ENCODE results near the gene FOXP1. TPM values are rescaled to one million over a fixed set of nuclear protein-coding genes. Genes with fewer than 3 reads are reported as not detected.

FOXP1 gene
- total RNA-seq, 1 donor from 2014 or later = 27.3 TPM

DNA sequence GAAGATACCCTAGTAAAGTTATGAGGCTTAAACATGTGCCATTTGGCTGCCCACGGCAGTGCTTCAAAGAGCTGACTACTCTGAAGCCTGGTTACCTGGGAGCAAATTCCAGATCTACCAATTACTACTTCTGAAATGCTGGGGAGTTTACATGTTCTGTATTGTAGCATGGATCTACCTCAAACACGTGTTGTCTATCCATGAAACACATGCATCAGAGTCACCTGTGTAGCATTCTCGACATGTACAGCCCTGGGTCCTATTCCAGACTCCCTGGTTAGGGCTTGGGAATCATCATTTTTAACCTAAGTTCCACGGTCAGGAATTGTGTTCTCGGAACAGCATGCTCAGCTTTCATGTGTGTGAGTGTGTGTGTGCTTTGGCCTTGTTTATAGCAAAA, 671.8 kb downstream of the FOXP1 start:
- TF ChIP-seq, protein P1, sequence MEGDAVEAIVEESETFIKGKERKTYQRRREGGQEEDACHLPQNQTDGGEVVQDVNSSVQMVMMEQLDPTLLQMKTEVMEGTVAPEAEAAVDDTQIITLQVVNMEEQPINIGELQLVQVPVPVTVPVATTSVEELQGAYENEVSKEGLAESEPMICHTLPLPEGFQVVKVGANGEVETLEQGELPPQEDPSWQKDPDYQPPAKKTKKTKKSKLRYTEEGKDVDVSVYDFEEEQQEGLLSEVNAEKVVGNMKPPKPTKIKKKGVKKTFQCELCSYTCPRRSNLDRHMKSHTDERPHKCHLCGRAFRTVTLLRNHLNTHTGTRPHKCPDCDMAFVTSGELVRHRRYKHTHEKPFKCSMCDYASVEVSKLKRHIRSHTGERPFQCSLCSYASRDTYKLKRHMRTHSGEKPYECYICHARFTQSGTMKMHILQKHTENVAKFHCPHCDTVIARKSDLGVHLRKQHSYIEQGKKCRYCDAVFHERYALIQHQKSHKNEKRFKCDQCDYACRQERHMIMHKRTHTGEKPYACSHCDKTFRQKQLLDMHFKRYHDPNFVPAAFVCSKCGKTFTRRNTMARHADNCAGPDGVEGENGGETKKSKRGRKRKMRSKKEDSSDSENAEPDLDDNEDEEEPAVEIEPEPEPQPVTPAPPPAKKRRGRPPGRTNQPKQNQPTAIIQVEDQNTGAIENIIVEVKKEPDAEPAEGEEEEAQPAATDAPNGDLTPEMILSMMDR (IDR thresholded peaks at IDR 0.05) = no peak
- TF ChIP-seq EZH2phosphoT487 (IDR thresholded peaks at IDR 0.05) (no peak), EZH2 (IDR thresholded peaks at IDR 0.05) (no peak)
- H3K27me3 ChIP-seq = no peaks in the 10 kb centered on the region
- no peaks in the 10 kb centered on the region for H4K20me1 ChIP-seq (ENCODE audit: low read depth)
- H3K4me1 ChIP-seq = no peaks in the 10 kb centered on the region
- H3K36me3 Mint-ChIP-seq = no peaks in the 10 kb centered on the region
- DNase-seq (ENCODE audit: low spot score) = no peak
- H3K9me3 ChIP-seq (ENCODE audit: low read depth) = no peaks in the 10 kb centered on the region
- no peak overlapping the region for H3K27ac ChIP-seq
- no peak overlapping the region for H2AFZ ChIP-seq (replicated peaks)
- no peak overlapping the region for H3K4me2 ChIP-seq
- no peaks in the 10 kb centered on the region for H3K36me3 ChIP-seq
- no peaks in the 10 kb centered on the region for H3K9me3 Mint-ChIP-seq
- H3K4me3 Mint-ChIP-seq = no peak overlapping the region
- H3K27me3 Mint-ChIP-seq (ENCODE audit: insufficient read depth, low read depth) = no peaks in the 10 kb centered on the region
- H3K4me3 ChIP-seq = no peak overlapping the region
- no peaks in the 10 kb centered on the region for H3K79me2 ChIP-seq (ENCODE audit: low read depth)
- no peaks in the 10 kb centered on the region for H3F3A ChIP-seq (ENCODE audit: low read depth)
- H3K9ac ChIP-seq = no peak overlapping the region
- H3K27ac Mint-ChIP-seq = no peak overlapping the region
- H3K4me1 Mint-ChIP-seq = no peaks in the 10 kb centered on the region

GRCh38 chr3:70905491-70905890, 678.0 kb downstream of the FOXP1 start:
- no peaks in the 10 kb centered on the region for H3K4me1 ChIP-seq
- no peak overlapping the region for H3K27ac Mint-ChIP-seq
- H3K36me3 Mint-ChIP-seq = no peaks in the 10 kb centered on the region
- H3K9me3 Mint-ChIP-seq = no peaks in the 10 kb centered on the region
- no peaks in the 10 kb centered on the region for H4K20me1 ChIP-seq (ENCODE audit: low read depth)
- no peaks in the 10 kb centered on the region for H3K4me1 Mint-ChIP-seq
- H3K4me3 ChIP-seq = no peak overlapping the region
- H3K27me3 ChIP-seq = no peaks in the 10 kb centered on the region
- H3K79me2 ChIP-seq (ENCODE audit: low read depth) = no peaks in the 10 kb centered on the region
- DNase-seq (ENCODE audit: low spot score) = no peak
- H2AFZ ChIP-seq (replicated peaks) = no peak overlapping the region
- no peaks in the 10 kb centered on the region for H3K9me3 ChIP-seq (ENCODE audit: low read depth)
- no peaks in the 10 kb centered on the region for H3F3A ChIP-seq (ENCODE audit: low read depth)
- H3K27me3 Mint-ChIP-seq (ENCODE audit: insufficient read depth, low read depth) = peaks cover 4% of the 10 kb centered on the region
- no peak overlapping the region for H3K27ac ChIP-seq
- H3K4me3 Mint-ChIP-seq = no peak overlapping the region
- H3K9ac ChIP-seq = no peak overlapping the region
- H3K4me2 ChIP-seq = no peak overlapping the region
- H3K36me3 ChIP-seq = no peaks in the 10 kb centered on the region
- no peak for TF ChIP-seq EZH2phosphoT487 (IDR thresholded peaks at IDR 0.05)
- TF ChIP-seq EZH2 (IDR thresholded peaks at IDR 0.05) = no peak
- TF ChIP-seq, protein P1 (IDR thresholded peaks at IDR 0.05) = no peak

MicroRNAs within 50 kb of the gene (microRNA counts, 767-probe panel; counts per million panel counts)
- 460 counts per million, percentile 90 among the panel's probes with 10 or more counts for microRNA hsa-miR-1284

Small RNA genes lying within 50 kb of the gene (microRNA-seq; reads per million reads assigned to microRNA genes)
- 2.2 reads per million, percentile 6 among the genes with 10 or more reads in this experiment for gene MIR1284

Small RNA genes lying within 50 kb of the gene (small RNA-seq; reads per million reads assigned to genes)
- gene MIR1284 = not detected

Other genes with a start within 250 kb of the FOXP1 start
- gene EIF4E3, start 141.7 kb upstream of the FOXP1 start, total RNA-seq (ENCODE audit: low replicate concordance) = 6.3 and 18.2 TPM in 2 replicates
- 18.3 and 19.4 TPM in 2 replicates for gene GPR27, start 170.1 kb upstream of the FOXP1 start, total RNA-seq (ENCODE audit: low replicate concordance)
- 2.0 and 2.1 TPM in 2 replicates for gene PROK2, start 201.4 kb upstream of the FOXP1 start, total RNA-seq (ENCODE audit: low replicate concordance)

All from neural progenitor cell (in vitro differentiated cells).